GM19397 (cell line): ENCODE results near the gene SLC6A6.

Source experiments
- ATAC-seq: cut with Tn5 transposase; IDR thresholded peaks from one replicate; pipeline ENCODE4 v1.9.1; 2021; ENCODE audit warnings: mild to moderate bottlenecking, moderate library complexity; ENCODE audit not compliant: unreplicated experiment

SLC6A6 gene

GRCh38 chr3:14415501-14415900 is 13.1 kb downstream of the SLC6A6 start:
- ATAC-seq, result no peak

GRCh38 chr3:14416453-14416852 is 14.0 kb downstream of the SLC6A6 start:
- no peak for ATAC-seq

- ATAC-seq, result no peak
These were observed 16.2 kb downstream of the SLC6A6 start for GRCh38 chr3:14418296-14419250.

- ATAC-seq, result no peak
These were observed 19.9 kb downstream of the SLC6A6 start for GRCh38 chr3:14422016-14422963.

GRCh38 chr3:14423197-14423743 is 20.9 kb downstream of the SLC6A6 start:
- ATAC-seq, result no peak

- ATAC-seq, result no peak
These were observed 21.6 kb downstream of the SLC6A6 start for GRCh38 chr3:14423963-14424362.

GRCh38 chr3:14424711-14425580 is 22.5 kb downstream of the SLC6A6 start:
- ATAC-seq, result no peak

- ATAC-seq, result peak; percentile 54
These were observed 23.3 kb downstream of the SLC6A6 start for GRCh38 chr3:14425581-14426304.

GRCh38 chr3:14426305-14426620 is 23.9 kb downstream of the SLC6A6 start:
- ATAC-seq, result no peak

GRCh38 chr3:14428087-14429033 is 26.0 kb downstream of the SLC6A6 start:
- no peak for ATAC-seq

GRCh38 chr3:14429237-14429636 is 26.8 kb downstream of the SLC6A6 start:
- no peak for ATAC-seq

GRCh38 chr3:14429640-14430039 is 27.2 kb downstream of the SLC6A6 start:
- no peak for ATAC-seq

GRCh38 chr3:14430053-14430452 is 27.6 kb downstream of the SLC6A6 start:
- ATAC-seq, result no peak

GRCh38 chr3:14430706-14431451 is 28.5 kb downstream of the SLC6A6 start:
- no peak for ATAC-seq

- ATAC-seq, result peak; percentile 13
These were observed 29.1 kb downstream of the SLC6A6 start for GRCh38 chr3:14431452-14431916.

GRCh38 chr3:14431917-14432834 is 29.8 kb downstream of the SLC6A6 start:
- ATAC-seq, result peak; percentile 84

GRCh38 chr3:14433106-14433505 is 30.7 kb downstream of the SLC6A6 start:
- ATAC-seq, result no peak
